DOHH2 (cell line): Measurements from ENCODE around the gene TOP2A.
"Not testable (repeated sequence)": the region's sequence is repeated elsewhere in the genome, so short reads cannot be mapped to it uniquely, and the experiment has no call there.

Experiments used
- H3F3A ChIP-seq: fragments of 200-600 bp; sonication (generic), shearing (Covaris generic); 2 replicates; pipeline ENCODE4 v1.6.0; 2016; ENCODE audit warnings: antibody characterized with exemption, mild to moderate bottlenecking; ENCODE audit not compliant: control insufficient read depth, insufficient read depth
- H3K27ac ChIP-seq: fragments of 200-600 bp; sonication (generic); 2 replicates; pipeline ENCODE4 v1.5.1; 2014; ENCODE audit warnings: low read depth, mild to moderate bottlenecking, low read length, moderate library complexity
- H3K27me3 ChIP-seq: fragments of 200-600 bp; sonication (generic); 2 replicates; pipeline ENCODE4 v1.6.1; 2014; ENCODE audit warnings: mild to moderate bottlenecking, low read length, mixed read lengths; ENCODE audit not compliant: control insufficient read depth
- H3K36me3 ChIP-seq: fragments of 200-600 bp; sonication (generic); 2 replicates; pipeline ENCODE4 v1.6.1; 2014; ENCODE audit warnings: mild to moderate bottlenecking, low read length, moderate library complexity, mixed read lengths; ENCODE audit not compliant: control insufficient read depth
- H3K4me1 ChIP-seq: fragments of 200-600 bp; sonication (generic); 2 replicates; pipeline ENCODE4 v1.6.1; 2014; ENCODE audit warnings: mild to moderate bottlenecking, low read length, mixed read lengths; ENCODE audit not compliant: control insufficient read depth
- H3K4me2 ChIP-seq: fragments of 200-600 bp; sonication (generic); 2 replicates; pipeline ENCODE4 v1.6.0; 2014; ENCODE audit warnings: mild to moderate bottlenecking, low read length, moderate library complexity
- H3K4me3 ChIP-seq: fragments of 200-600 bp; sonication (generic); 2 replicates; pipeline ENCODE4 v1.5.1; 2014; ENCODE audit warnings: mild to moderate bottlenecking, low read length, mixed read lengths
- H3K79me2 ChIP-seq: fragments of 200-600 bp; sonication (generic); 2 replicates; pipeline ENCODE4 v1.6.1; 2014; ENCODE audit warnings: mild to moderate bottlenecking, low read length, mixed read lengths; ENCODE audit not compliant: control insufficient read depth
- H3K9me2 ChIP-seq: fragments of 200-600 bp; sonication (generic); replicated peaks from 2 replicates; pipeline ENCODE4 v1.6.1; 2014; ENCODE audit warnings: mild to moderate bottlenecking, low read length, mixed read lengths; ENCODE audit not compliant: control insufficient read depth
- H3K9me3 ChIP-seq: fragments of 200-600 bp; sonication (generic); 2 replicates; pipeline ENCODE4 v1.6.1; 2014; ENCODE audit warnings: antibody characterized with exemption, low read length, mixed read lengths; ENCODE audit not compliant: control insufficient read depth, insufficient read depth
- H4K20me1 ChIP-seq: fragments of 200-600 bp; sonication (generic); 2 replicates; pipeline ENCODE4 v1.6.0; 2014; ENCODE audit warnings: low read depth, mild to moderate bottlenecking, antibody characterized with exemption, low read length, moderate library complexity; ENCODE audit not compliant: control insufficient read depth, insufficient read depth
- EZH2phosphoT487 ChIP-seq: fragments of 200-600 bp; sonication (generic); IDR thresholded peaks from 2 replicates; pipeline ENCODE4 v1.6.1; 2017; ENCODE audit warnings: borderline replicate concordance, mild to moderate bottlenecking, antibody characterized with exemption, low read length, moderate library complexity, mixed read lengths
- TF ChIP-seq, protein P1 (sequence below): fragments of 200-600 bp; sonication (generic); IDR thresholded peaks from one replicate; pipeline ENCODE4 v1.5.1; 2014; ENCODE audit warnings: antibody characterized with exemption, mild to moderate bottlenecking, low read depth, low read length; ENCODE audit not compliant: poor library complexity, severe bottlenecking

Gene TOP2A

DNA sequence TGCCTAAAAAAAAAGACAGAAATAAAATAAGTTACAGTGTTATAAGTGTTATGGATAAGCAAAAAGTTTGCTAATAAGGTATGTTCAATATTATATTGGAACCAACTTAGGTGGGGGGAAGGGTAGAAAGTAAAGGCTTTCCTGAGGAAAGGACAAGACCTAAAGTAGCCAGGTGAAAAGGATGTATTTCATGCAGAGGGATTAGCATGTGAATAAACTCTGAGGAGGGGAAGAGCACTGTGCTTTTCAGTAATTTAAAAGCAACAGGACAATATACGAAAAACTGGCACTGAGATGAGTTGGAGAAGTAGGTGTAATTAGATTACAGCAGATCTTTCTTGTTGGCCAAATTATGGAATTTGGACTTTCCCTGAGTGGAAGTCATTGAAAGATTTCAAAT is 7.6 kb downstream of the TOP2A start:
- Histone ChIP-seq H3K27ac (no peak overlapping the region), H3K27me3 (no peaks in the 10 kb centered on the region), H3K9me2 (no peaks in the 10 kb centered on the region), H3K36me3 (peaks cover 95% of the 10 kb centered on the region), H4K20me1 (peaks cover 5% of the 10 kb centered on the region; the same call in 1 of the 2 replicates), H3K4me1 (no peaks in the 10 kb centered on the region), H3K79me2 (peaks cover 31% of the 10 kb centered on the region), H3K9me3 (no peaks in the 10 kb centered on the region), H3F3A (peaks cover 18% of the 10 kb centered on the region), H3K4me2 (no peak overlapping the region), H3K4me3 (no peak overlapping the region)
- TF ChIP-seq, protein P1, sequence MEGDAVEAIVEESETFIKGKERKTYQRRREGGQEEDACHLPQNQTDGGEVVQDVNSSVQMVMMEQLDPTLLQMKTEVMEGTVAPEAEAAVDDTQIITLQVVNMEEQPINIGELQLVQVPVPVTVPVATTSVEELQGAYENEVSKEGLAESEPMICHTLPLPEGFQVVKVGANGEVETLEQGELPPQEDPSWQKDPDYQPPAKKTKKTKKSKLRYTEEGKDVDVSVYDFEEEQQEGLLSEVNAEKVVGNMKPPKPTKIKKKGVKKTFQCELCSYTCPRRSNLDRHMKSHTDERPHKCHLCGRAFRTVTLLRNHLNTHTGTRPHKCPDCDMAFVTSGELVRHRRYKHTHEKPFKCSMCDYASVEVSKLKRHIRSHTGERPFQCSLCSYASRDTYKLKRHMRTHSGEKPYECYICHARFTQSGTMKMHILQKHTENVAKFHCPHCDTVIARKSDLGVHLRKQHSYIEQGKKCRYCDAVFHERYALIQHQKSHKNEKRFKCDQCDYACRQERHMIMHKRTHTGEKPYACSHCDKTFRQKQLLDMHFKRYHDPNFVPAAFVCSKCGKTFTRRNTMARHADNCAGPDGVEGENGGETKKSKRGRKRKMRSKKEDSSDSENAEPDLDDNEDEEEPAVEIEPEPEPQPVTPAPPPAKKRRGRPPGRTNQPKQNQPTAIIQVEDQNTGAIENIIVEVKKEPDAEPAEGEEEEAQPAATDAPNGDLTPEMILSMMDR = no peak
- no peak for TF ChIP-seq EZH2phosphoT487

GRCh38 chr17:40409540-40409939 is 8.2 kb downstream of the TOP2A start:
- H3K4me2 ChIP-seq, H4K20me1 ChIP-seq, H3K9me2 ChIP-seq, H3K4me3 ChIP-seq, H3K27me3 ChIP-seq, H3K4me1 ChIP-seq, H3K27ac ChIP-seq, H3K9me3 ChIP-seq: not testable (repeated sequence)
- Histone ChIP-seq H3F3A (peaks cover 18% of the 10 kb centered on the region), H3K79me2 (peaks cover 27% of the 10 kb centered on the region), H3K36me3 (peaks cover 95% of the 10 kb centered on the region)

DNA sequence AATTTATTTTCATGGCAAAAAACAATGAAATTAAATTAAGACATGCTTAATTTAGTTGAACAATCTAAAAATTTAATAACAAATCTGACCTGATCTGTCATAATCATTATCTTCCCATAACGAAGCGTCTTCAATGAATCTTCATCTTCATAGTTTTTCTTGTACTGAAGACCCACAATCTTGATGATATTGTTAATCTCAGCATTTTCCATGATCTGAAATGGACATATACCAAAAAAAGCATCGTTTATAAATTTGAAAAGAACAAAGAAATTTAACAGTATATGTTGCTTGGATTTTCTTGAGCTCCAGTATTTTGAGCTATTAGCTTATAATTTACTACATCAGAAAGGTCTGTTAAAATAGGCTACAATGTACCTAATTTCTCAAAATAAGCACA is 10.2 kb downstream of the TOP2A start:
- Histone ChIP-seq H3K4me3 (no peak overlapping the region), H3K27ac (no peak overlapping the region), H3K9me2 (no peaks in the 10 kb centered on the region), H3K79me2 (peaks cover 13% of the 10 kb centered on the region; the same call in 1 of the 2 replicates), H4K20me1 (no peaks in the 10 kb centered on the region), H3K9me3 (no peaks in the 10 kb centered on the region), H3F3A (peaks cover 29% of the 10 kb centered on the region), H3K27me3 (no peaks in the 10 kb centered on the region), H3K36me3 (peaks cover 95% of the 10 kb centered on the region), H3K4me1 (no peaks in the 10 kb centered on the region), H3K4me2 (no peak overlapping the region)
- no peak for TF ChIP-seq EZH2phosphoT487
- TF ChIP-seq, protein P1 = no peak

- Histone ChIP-seq H3K36me3 (peaks cover 95% of the 10 kb centered on the region), H3F3A (peaks cover 52% of the 10 kb centered on the region)
- TF ChIP-seq, protein P1 = no peak
- TF ChIP-seq EZH2phosphoT487 = no peak
Observed at GRCh38 chr17:40404003-40404402, 13.7 kb downstream of the TOP2A start.

More at GRCh38 chr17:40404003-40404402, 13.7 kb downstream of the TOP2A start:
- no peak overlapping the region for H3K27ac ChIP-seq
- H3K4me2 ChIP-seq = no peak overlapping the region
- no peaks in the 10 kb centered on the region for H3K27me3 ChIP-seq
- no peak overlapping the region for H3K4me3 ChIP-seq
- H3K79me2 ChIP-seq = peaks cover 3% of the 10 kb centered on the region; the same call in 1 of the 2 replicates
- 0 out of 2 replicates have a peak, but pooled peaks cover 4% of the 10 kb centered on the region for H4K20me1 ChIP-seq
- H3K9me2 ChIP-seq = no peaks in the 10 kb centered on the region
- H3K9me3 ChIP-seq = no peaks in the 10 kb centered on the region
- H3K4me1 ChIP-seq = no peaks in the 10 kb centered on the region
